ENCODE results near the gene FXYD6.

FXYD6 gene

DNA sequence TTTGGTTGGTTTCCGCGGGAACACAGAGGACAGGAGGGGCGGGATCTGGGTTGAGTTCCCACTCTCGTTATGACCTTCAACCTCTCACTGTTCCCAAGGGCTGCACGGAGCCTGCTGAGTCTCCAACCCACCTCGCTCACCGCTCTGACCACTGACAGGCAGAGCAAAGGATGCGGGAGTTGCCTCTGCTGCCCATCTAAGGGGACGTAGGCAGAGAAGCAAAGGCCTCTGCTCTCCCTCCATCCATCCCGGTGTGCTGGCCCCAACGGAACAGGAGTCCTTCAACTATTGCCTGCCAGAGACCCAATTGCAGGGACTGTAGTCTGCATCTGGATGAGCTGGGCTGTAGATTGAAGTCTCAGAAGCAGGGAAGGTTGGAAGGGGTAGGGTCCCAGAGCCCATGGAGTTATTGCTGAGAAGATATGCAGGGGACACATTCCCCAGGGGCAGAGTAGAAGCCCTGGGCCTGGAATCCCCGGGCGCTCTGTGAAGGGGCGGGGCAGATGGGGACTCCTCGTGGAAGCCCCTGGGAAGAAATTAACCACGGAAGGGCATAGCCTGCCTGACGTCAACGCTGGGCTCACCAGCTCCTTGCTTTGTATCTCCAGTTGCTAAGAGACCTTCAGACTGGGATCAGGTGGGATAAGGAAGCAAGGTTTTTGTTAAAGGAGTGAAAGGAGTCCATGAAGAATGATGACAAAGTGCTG, 39.2 kb downstream of the FXYD6 start:
- Histone ChIP-seq H3K4me1 (ENCODE audit: low read length) (no peaks in the 10 kb centered on the region), H3K79me2 (ENCODE audit: low read length) (no peaks in the 10 kb centered on the region), H3F3A (ENCODE audit: insufficient read depth, low read length) (no peaks in the 10 kb centered on the region), H3K27me3 (replicated peaks; ENCODE audit: insufficient read depth, low read length) (peaks cover 41% of the 10 kb centered on the region), H3K9me3 (replicated peaks; ENCODE audit: insufficient read depth, low read length) (no peaks in the 10 kb centered on the region), H3K9me2 (replicated peaks; ENCODE audit: insufficient read depth, low read length) (no peaks in the 10 kb centered on the region), H3K36me3 (replicated peaks; ENCODE audit: insufficient read depth, low read length) (no peaks in the 10 kb centered on the region), H3K27ac (ENCODE audit: low read length) (no peak overlapping the region), H2AFZ (ENCODE audit: low read length) (no peak overlapping the region), H3K4me3 (ENCODE audit: low read length) (no peak overlapping the region), H3K9ac (ENCODE audit: low read length) (no peak overlapping the region), H3K4me2 (ENCODE audit: low read depth, low read length) (no peak overlapping the region), H4K20me1 (ENCODE audit: insufficient read depth, low read length) (no peaks in the 10 kb centered on the region)
- TF ChIP-seq EZH2phosphoT487 (IDR thresholded peaks at IDR 0.05; ENCODE audit: low read length) (no peak), EZH2 (optimal IDR thresholded peaks at IDR 0.05; ENCODE audit: low read depth, low read length) (no peak)
- TF ChIP-seq, protein P1, sequence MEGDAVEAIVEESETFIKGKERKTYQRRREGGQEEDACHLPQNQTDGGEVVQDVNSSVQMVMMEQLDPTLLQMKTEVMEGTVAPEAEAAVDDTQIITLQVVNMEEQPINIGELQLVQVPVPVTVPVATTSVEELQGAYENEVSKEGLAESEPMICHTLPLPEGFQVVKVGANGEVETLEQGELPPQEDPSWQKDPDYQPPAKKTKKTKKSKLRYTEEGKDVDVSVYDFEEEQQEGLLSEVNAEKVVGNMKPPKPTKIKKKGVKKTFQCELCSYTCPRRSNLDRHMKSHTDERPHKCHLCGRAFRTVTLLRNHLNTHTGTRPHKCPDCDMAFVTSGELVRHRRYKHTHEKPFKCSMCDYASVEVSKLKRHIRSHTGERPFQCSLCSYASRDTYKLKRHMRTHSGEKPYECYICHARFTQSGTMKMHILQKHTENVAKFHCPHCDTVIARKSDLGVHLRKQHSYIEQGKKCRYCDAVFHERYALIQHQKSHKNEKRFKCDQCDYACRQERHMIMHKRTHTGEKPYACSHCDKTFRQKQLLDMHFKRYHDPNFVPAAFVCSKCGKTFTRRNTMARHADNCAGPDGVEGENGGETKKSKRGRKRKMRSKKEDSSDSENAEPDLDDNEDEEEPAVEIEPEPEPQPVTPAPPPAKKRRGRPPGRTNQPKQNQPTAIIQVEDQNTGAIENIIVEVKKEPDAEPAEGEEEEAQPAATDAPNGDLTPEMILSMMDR (IDR thresholded peaks at IDR 0.05; ENCODE audit: low read length) = no peak
- no peak for DNase-seq

DNA sequence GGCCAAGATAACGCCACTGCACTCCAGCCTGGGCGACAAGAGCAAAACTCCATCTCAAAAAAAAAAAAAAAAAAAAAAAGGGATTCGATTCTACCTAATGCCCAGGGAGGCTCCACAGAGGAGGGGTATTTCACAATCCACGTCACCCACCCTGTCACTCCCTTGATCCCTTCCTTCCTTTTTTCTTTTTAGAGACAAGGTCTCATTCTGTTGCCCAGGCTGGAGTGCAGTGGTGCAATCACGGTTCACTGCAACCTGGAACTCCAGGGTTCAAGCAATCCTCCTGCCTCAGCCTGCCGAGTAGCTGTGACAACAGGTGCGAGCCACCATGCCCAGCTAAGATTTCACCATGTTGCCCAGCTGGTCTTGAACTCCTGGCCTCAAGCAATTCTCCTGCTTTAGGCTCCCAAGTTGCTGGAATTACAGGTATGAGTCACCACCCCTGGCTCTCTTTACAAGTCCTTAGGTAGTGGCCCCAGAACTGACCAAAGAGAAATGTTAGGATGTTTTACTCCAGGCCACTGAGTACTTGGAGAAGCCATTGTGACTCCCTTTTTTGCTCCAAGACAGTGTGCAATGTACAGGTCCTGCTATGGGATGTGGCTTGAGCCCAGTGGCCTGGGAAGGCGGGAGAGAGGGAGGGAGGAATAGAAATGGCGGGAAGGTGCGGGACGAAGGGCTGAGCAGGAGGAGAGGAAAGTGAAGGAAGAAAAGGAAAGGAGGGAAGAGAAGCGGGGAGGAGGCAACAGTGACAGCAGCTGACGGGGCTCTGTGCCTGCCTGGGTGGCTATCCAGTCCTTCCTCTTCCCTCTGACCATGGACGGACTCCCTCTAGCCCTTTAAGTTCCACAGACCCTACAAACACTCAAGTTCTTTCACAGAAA, 40.1 kb downstream of the FXYD6 start:
- Histone ChIP-seq H3K4me2 (ENCODE audit: low read depth, low read length) (no peak overlapping the region), H4K20me1 (ENCODE audit: insufficient read depth, low read length) (no peaks in the 10 kb centered on the region), H3K27me3 (replicated peaks; ENCODE audit: insufficient read depth, low read length) (peaks cover 41% of the 10 kb centered on the region), H3K9ac (ENCODE audit: low read length) (no peak overlapping the region), H3K27ac (ENCODE audit: low read length) (no peak overlapping the region), H3K4me1 (ENCODE audit: low read length) (no peaks in the 10 kb centered on the region), H3K4me3 (ENCODE audit: low read length) (no peak overlapping the region), H3K79me2 (ENCODE audit: low read length) (no peaks in the 10 kb centered on the region), H3K36me3 (replicated peaks; ENCODE audit: insufficient read depth, low read length) (no peaks in the 10 kb centered on the region), H3F3A (ENCODE audit: insufficient read depth, low read length) (no peaks in the 10 kb centered on the region), H3K9me2 (replicated peaks; ENCODE audit: insufficient read depth, low read length) (no peaks in the 10 kb centered on the region), H2AFZ (ENCODE audit: low read length) (no peak overlapping the region), H3K9me3 (replicated peaks; ENCODE audit: insufficient read depth, low read length) (no peaks in the 10 kb centered on the region)
- TF ChIP-seq, protein P1 (IDR thresholded peaks at IDR 0.05; ENCODE audit: low read length) = no peak
- TF ChIP-seq EZH2phosphoT487 (IDR thresholded peaks at IDR 0.05; ENCODE audit: low read length) = no peak
- no peak for TF ChIP-seq EZH2 (optimal IDR thresholded peaks at IDR 0.05; ENCODE audit: low read depth, low read length)
- DNase-seq = no peak

DNA sequence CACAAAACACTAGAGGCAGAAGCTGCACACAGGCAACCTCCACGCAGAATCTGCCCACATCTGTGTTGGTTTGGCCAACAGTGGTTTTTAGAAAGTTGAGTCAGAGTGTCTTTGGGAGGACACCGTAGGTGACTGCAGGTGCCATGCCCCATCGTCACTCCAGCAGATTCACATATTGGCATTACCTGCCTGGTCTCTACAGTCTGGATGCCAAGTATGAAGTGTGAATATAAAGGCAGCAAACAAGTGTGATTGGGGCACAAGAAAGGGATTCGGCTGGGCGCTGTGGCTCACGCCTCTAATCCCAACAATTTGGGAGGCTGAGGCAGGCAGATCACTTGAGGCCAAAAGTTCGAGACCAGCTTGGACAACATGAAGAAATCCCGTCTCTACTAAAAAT, 40.9 kb downstream of the FXYD6 start:
- Histone ChIP-seq H3K4me1 (ENCODE audit: low read length) (no peaks in the 10 kb centered on the region), H3K9me2 (replicated peaks; ENCODE audit: insufficient read depth, low read length) (no peaks in the 10 kb centered on the region), H3K9me3 (replicated peaks; ENCODE audit: insufficient read depth, low read length) (no peaks in the 10 kb centered on the region), H3K4me2 (ENCODE audit: low read depth, low read length) (no peak overlapping the region), H4K20me1 (ENCODE audit: insufficient read depth, low read length) (no peaks in the 10 kb centered on the region), H3K4me3 (ENCODE audit: low read length) (no peak overlapping the region), H3K9ac (ENCODE audit: low read length) (no peak overlapping the region), H3K27ac (ENCODE audit: low read length) (no peak overlapping the region), H3F3A (ENCODE audit: insufficient read depth, low read length) (no peaks in the 10 kb centered on the region), H3K79me2 (ENCODE audit: low read length) (no peaks in the 10 kb centered on the region), H3K36me3 (replicated peaks; ENCODE audit: insufficient read depth, low read length) (no peaks in the 10 kb centered on the region), H2AFZ (ENCODE audit: low read length) (no peak overlapping the region), H3K27me3 (replicated peaks; ENCODE audit: insufficient read depth, low read length) (peaks cover 41% of the 10 kb centered on the region)
- TF ChIP-seq EZH2phosphoT487 (IDR thresholded peaks at IDR 0.05; ENCODE audit: low read length) (no peak), EZH2 (optimal IDR thresholded peaks at IDR 0.05; ENCODE audit: low read depth, low read length) (no peak)
- TF ChIP-seq, protein P1 (IDR thresholded peaks at IDR 0.05; ENCODE audit: low read length) = no peak
- no peak for DNase-seq
